GM08714 (cell line): ENCODE data around the gene PTPA.

Source experiments
- H3K4me3 ChIP-seq: fragments of 200-500 bp; sonication (Bioruptor generic); 2 replicates; pipeline ENCODE4 v1.5.1; 2014; ENCODE audit warnings: mild to moderate bottlenecking, low read length, inconsistent platforms
- ZNF274 ChIP-seq: IDR thresholded peaks from 2 replicates; pipeline ENCODE4 v1.6.1; 2012; ENCODE audit warnings: mild to moderate bottlenecking, low read depth, low read length

The PTPA gene

GRCh38 chr9:129110740-129111527 lies at the start of gene PTPA, which contains the start of gene CRAT:
Gene PTPA, plus strand, starts transcription at chr9:129111415. Its CDS starts 186 bp downstream, at chr9:129111601.
Gene CRAT, minus strand, starts transcription at chr9:129110793. Its CDS starts 284 bp downstream, at chr9:129110509.
- peak within 1 kb of the TSS; percentile 92 for H3K4me3 ChIP-seq
- no peak for TF ChIP-seq ZNF274

GRCh38 chr9:129063061-129063460 lies 48.2 kb upstream of the PTPA start:
- TF ChIP-seq ZNF274 = no peak
- no peak overlapping the region for H3K4me3 ChIP-seq

GRCh38 chr9:129064499-129064908 lies 46.7 kb upstream of the PTPA start:
- H3K4me3 ChIP-seq = no peak overlapping the region
- TF ChIP-seq ZNF274 = no peak

- TF ChIP-seq ZNF274 = no peak
- H3K4me3 ChIP-seq = no peak overlapping the region
These were observed 43.1 kb upstream of the PTPA start for GRCh38 chr9:129068110-129068509.

GRCh38 chr9:129068990-129069861 lies 42.0 kb upstream of the PTPA start:
- H3K4me3 ChIP-seq = no peak overlapping the region; the same call in 1 of the 2 replicates
- no peak for TF ChIP-seq ZNF274

- no peak for TF ChIP-seq ZNF274
- H3K4me3 ChIP-seq = no peak overlapping the region
These were observed 41.2 kb upstream of the PTPA start for GRCh38 chr9:129069862-129070641.

GRCh38 chr9:129070696-129071525 lies 40.3 kb upstream of the PTPA start:
- no peak overlapping the region for H3K4me3 ChIP-seq
- no peak for TF ChIP-seq ZNF274

- H3K4me3 ChIP-seq = no peak overlapping the region
- TF ChIP-seq ZNF274 = no peak
These were observed 39.6 kb upstream of the PTPA start for GRCh38 chr9:129071526-129072126.

GRCh38 chr9:129072171-129072570 lies 39.0 kb upstream of the PTPA start:
- TF ChIP-seq ZNF274 = no peak
- no peak overlapping the region for H3K4me3 ChIP-seq

- no peak overlapping the region for H3K4me3 ChIP-seq
- TF ChIP-seq ZNF274 = no peak
These were observed 37.8 kb upstream of the PTPA start for GRCh38 chr9:129073404-129073803.

GRCh38 chr9:129074106-129074505 lies 37.1 kb upstream of the PTPA start:
- H3K4me3 ChIP-seq = no peak overlapping the region
- no peak for TF ChIP-seq ZNF274

- H3K4me3 ChIP-seq = no peak overlapping the region
- TF ChIP-seq ZNF274 = no peak
These were observed 35.1 kb upstream of the PTPA start for GRCh38 chr9:129075996-129076639.
